GM06990 (cell line): ENCODE data around the gene PRKD1.

ENCODE experiments used
- DNase-seq: peaks from one replicate; pipeline ENCODE4 v3.0.0-alpha.2; 2011; ENCODE audit not compliant: insufficient read length; ENCODE audit errors: extremely low read depth
- H3K27me3 ChIP-seq: replicated peaks from 2 replicates; pipeline ENCODE4 v1.6.0; 2011; ENCODE audit warnings: low read length; ENCODE audit not compliant: control insufficient read depth, insufficient read depth
- H3K36me3 ChIP-seq: 2 replicates; pipeline ENCODE4 v1.5.1; 2011; ENCODE audit warnings: low read length; ENCODE audit not compliant: control insufficient read depth, insufficient read depth
- H3K4me3 ChIP-seq: replicated peaks from 2 replicates; pipeline ENCODE4 v1.5.1; 2011; ENCODE audit warnings: low read depth, mild to moderate bottlenecking, control low read depth, low read length
- TF ChIP-seq, protein P1 (sequence below): IDR thresholded peaks from 2 replicates; pipeline ENCODE4 v1.5.1; 2011; ENCODE audit warnings: low read length, control low read depth, mild to moderate bottlenecking, inconsistent platforms; ENCODE audit not compliant: insufficient read depth, poor library complexity, severe bottlenecking

PRKD1 gene

GRCh38 chr14:29817767-29818405, 109.8 kb downstream of the PRKD1 start:
- no peak for DNase-seq
- H3K4me3 ChIP-seq, result no peak overlapping the region
- H3K36me3 ChIP-seq, result no peaks in the 10 kb centered on the region
- no peaks in the 10 kb centered on the region for H3K27me3 ChIP-seq
- TF ChIP-seq, protein P1, sequence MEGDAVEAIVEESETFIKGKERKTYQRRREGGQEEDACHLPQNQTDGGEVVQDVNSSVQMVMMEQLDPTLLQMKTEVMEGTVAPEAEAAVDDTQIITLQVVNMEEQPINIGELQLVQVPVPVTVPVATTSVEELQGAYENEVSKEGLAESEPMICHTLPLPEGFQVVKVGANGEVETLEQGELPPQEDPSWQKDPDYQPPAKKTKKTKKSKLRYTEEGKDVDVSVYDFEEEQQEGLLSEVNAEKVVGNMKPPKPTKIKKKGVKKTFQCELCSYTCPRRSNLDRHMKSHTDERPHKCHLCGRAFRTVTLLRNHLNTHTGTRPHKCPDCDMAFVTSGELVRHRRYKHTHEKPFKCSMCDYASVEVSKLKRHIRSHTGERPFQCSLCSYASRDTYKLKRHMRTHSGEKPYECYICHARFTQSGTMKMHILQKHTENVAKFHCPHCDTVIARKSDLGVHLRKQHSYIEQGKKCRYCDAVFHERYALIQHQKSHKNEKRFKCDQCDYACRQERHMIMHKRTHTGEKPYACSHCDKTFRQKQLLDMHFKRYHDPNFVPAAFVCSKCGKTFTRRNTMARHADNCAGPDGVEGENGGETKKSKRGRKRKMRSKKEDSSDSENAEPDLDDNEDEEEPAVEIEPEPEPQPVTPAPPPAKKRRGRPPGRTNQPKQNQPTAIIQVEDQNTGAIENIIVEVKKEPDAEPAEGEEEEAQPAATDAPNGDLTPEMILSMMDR, result no peak

GRCh38 chr14:29815016-29815674, 112.5 kb downstream of the PRKD1 start:
- H3K27me3 ChIP-seq, result no peaks in the 10 kb centered on the region
- no peaks in the 10 kb centered on the region for H3K36me3 ChIP-seq
- no peak overlapping the region for H3K4me3 ChIP-seq
- TF ChIP-seq, protein P1, result no peak
- no peak for DNase-seq

DNA sequence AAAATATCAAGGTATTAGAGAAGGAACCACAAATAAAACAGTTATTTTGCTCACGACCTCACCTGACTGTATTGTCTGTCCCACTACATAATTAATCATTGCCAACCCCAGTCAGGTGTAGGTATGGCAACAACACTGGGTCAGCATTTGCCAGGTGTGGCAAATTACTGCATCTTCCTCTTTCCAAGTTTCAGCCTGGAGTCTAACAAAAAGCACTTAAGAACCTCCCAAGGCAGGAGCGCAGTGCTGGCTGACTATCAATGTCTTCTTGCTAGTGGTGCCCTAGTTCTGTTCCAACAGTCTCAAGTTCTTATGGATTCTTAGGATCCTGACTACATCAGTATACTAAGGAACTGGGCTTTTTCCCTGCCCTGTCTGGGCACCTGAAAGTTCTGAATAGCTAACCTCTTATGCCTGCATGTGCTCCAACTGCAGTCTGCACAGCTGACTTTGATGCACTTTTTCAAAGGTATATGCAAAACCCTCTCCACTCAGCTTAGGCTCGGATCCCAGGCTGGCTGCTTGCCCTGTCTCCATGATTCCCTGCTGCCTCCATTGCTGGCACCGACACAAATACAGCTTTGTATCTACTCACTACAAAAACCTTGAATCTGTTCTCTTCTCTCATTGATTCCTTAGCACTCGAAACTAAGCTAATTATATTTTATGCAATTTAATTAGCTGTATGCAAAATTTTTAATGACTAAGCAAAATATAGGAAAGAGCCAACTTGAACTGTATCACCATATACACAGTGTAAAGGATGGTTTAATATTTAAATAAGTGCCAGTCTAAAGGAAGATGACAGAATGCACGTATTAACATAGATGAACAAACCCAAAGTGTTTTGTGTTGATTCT, 113.3 kb downstream of the PRKD1 start:
- TF ChIP-seq, protein P1, result no peak
- no peak for DNase-seq
- Histone ChIP-seq H3K4me3 (no peak overlapping the region), H3K36me3 (no peaks in the 10 kb centered on the region), H3K27me3 (no peaks in the 10 kb centered on the region)

GRCh38 chr14:29810682-29811081, 117.0 kb downstream of the PRKD1 start:
- H3K4me3 ChIP-seq, result no peak overlapping the region
- TF ChIP-seq, protein P1, result no peak
- DNase-seq, result no peak
- no peaks in the 10 kb centered on the region for H3K27me3 ChIP-seq
- H3K36me3 ChIP-seq, result no peaks in the 10 kb centered on the region

- TF ChIP-seq, protein P1, result no peak
- H3K27me3 ChIP-seq, result no peaks in the 10 kb centered on the region
- no peak for DNase-seq
- H3K4me3 ChIP-seq, result no peak overlapping the region
- H3K36me3 ChIP-seq, result no peaks in the 10 kb centered on the region
Observed at GRCh38 chr14:29810064-29810463, 117.6 kb downstream of the PRKD1 start.
